ENCODE data around the gene METTL8.

- TF ChIP-seq POLR2AphosphoS5 (IDR thresholded peaks at IDR 0.05) (no peak), CTCF (IDR thresholded peaks at IDR 0.05) (no peak), EP300 (IDR thresholded peaks at IDR 0.05) (no peak), POLR2A (IDR thresholded peaks at IDR 0.05) (no peak)
Measured at GRCh38 chr2:171479154-171479814, 45.5 kb upstream of the METTL8 start.
